Limb (tissue), 2 donors: ENCODE results near the gene PSMG3.
"Not testable (repeated sequence)": the region's sequence is repeated elsewhere in the genome, so short reads cannot be mapped to it uniquely, and the experiment has no call there.

ENCODE experiments used
- DNase-seq, 2 donors: peaks; one replicate each; pipeline ENCODE4 v3.0.0-alpha.2; 2016; ENCODE audit errors: extremely low spot score in 2 of 2

PSMG3 gene

GRCh38 chr7:1535701-1536454, 34.0 kb downstream of the PSMG3 start:
- DNase-seq, result peak in 1 of 2 donors; percentile 44

DNA sequence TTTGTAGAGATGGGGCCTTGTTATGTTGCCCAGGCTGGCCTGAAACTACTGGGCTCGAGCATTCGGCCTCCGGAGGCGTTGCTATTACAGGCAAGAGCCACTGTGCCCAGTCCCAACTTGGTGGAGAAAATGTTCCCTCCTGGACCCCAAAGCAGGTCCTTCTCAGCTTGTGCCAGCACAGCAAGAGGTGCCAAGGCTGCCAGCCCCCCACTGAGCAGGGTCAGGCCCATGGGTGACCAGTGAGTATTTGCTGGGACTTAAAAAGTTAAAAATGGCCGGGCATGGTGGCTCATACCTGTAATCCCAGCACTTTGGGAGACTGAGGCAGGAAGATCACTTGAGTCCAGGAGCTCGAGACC, 34.8 kb downstream of the PSMG3 start:
- DNase-seq, result no peak

GRCh38 chr7:1534330-1535099, 35.3 kb downstream of the PSMG3 start:
- DNase-seq, result peak in 1 of 2 donors; percentile 33

GRCh38 chr7:1533547-1534329, 36.1 kb downstream of the PSMG3 start:
- DNase-seq, result peak in 1 of 2 donors; percentile 39

DNA sequence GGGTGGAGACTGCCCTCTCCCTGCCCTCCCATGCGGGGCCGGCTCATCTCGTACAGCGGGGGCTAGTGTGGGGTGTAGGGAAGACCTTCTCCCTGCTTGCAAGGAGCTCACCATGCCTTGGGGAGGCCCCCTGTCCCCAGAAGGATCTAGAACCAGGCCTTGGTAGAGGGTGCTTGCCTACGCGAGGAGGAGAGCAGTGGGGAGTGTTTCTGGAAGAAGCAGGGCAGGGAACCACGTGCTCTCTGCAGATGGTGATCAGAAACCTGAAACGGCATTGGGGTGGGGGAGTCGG, 36.6 kb downstream of the PSMG3 start:
- DNase-seq, result no peak

DNA sequence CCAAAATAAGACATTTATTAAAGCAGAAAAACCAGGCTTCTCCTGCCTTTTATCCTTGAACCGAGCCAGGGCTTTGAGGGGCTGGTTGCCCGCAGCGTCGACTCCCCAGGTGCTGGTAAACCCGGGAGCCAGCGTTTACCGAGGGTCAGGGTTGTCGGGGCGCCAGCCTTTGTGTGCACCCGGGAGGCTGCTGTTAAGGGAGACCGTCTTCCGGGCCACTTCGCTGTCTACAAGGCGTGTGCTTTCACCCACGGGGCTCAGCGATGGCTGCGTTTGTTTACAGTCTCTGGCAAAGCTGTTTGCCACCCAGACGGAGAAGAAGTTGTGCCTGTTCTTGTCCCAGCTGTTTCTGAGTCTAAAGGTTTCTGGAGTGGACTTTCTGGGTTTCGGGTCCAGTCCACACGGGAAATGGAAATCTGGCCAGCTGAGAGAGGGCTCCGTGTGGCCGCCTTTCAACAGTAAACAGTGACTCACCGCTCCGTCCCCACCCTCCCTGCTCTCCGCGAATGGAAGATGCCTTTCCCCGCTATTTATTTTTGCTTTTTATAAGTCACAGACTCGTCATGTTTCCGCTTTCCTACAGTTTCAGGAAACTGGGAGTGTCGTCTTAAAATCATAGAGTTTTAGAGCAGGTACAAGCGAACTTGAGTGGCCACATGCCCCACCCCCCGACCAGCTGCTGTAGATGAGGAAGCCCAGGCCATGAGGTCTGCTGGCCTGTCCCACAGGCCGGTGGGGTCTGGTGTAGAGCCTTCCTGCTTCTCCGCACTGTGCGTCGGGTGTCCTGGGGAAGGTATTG, 37.2 kb downstream of the PSMG3 start:
- DNase-seq, result peak in 1 of 2 donors; percentile 60

- DNase-seq, result no peak
Measured at GRCh38 chr7:1531979-1532455, 37.8 kb downstream of the PSMG3 start.

DNA sequence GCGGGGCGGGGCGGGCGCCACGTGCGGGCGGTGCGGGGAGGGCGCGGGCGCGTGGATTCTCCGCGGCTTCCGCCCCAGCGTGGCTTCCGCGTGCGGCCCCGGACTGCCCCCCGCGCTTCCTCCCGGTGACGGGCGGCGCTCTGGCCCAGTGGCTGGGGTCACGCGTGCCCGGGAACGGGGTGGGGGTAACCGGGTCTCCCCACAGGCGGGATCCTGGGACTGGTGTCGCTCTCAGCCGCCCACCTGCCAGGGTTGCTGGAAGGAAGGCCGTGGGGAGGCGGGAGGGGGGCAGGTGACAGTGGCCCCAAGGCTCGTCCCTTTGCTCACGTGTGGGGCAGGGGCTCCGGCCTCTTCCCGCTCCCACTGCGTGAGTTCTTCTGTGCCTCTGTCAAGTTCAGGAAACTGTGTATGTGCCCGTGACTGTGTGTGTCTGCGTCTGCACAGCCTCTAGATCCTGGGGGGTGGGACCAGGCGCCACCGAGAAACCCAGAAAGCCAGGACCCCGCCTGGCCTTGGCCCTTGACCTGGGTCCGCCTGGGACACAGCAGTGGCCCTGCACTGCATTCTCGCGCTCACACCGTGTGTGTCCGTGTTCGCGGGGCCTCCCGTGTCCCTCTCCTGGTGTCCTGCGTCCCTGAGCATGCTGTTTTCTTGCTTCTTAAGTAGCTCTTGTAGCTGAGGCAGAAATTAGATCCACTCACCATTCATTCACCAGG, 38.4 kb downstream of the PSMG3 start:
- peak in 1 of 2 donors; percentile 61 for DNase-seq

DNA sequence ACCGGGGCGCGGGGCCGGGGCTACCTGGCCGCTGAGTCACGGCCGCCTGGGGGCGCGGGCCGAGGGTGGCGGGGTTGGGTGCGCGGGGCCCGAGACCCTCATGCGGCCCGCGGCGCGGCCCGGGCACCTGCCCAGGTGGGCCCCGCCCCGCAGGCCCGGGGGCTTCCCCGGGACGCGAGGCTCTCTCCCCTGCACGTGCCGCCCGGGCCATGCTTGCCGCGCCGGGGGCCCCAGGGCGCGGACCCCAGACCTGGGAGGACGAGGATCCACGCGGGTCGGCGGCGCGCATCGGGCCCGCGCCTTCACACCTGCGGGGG, 38.9 kb downstream of the PSMG3 start:
- peak in 1 of 2 donors; percentile 52 for DNase-seq

DNA sequence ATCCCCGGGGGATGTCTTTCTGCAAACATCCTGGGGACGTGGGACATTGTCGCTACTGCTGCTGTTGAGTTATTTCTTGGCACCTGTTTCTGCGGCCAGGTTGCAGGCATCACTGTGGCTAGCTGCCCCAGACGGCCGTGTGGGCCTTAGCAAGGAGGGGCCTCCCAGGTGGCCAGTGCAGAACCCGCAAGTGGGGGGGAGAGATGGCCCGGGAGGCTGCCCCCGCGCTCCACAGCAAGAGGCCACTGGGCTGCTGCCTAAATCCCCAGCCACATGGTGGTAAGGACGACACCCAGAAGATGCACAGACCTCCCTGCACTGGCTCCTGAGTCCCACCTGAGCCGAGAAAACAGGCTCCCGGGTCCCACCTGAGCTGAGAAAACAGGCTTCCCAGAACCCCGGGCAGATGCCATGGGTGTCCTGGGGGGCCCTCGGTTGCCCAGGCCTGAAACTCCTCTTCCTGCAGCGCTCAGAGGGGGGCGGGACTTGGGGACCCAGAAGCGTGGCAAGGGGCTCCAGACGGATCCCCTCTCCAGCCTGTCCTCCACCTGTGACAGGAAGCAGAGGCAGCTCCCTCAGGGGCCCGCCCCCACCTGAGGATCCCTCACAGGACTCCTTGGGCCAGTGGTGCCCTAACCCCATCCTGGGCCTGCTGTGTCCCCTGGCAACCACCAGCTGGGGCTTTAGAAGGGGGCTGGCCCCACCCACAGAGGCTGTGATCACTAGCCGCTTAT, 40.3 kb downstream of the PSMG3 start:
- DNase-seq, result peak in 1 of 2 donors; percentile 29

DNA sequence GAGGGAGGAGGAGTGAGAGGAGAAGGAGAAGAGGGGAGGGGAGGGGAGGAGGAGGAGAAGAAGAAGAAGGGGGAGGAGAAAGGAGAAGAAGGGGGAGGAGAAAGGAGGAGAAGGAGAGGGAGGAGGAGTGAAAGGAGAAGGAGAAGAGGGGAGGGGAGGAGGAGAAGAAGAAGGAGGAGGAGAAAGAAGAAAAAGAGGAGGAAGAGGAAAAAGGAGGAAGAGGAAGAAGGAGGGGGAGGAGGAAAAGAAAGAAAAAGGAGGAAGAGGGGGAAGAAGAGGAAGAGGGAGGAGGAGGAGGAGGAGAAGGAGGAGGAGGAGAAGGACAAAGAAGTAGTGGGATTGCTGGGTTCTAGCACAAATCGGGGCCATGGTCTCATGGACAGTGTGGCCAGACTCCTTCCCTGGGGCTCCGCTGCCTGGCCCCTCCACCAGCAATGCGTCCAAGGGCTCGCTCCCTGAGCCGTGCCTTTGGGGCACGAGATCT, 43.5 kb downstream of the PSMG3 start:
- DNase-seq, result no peak

DNA sequence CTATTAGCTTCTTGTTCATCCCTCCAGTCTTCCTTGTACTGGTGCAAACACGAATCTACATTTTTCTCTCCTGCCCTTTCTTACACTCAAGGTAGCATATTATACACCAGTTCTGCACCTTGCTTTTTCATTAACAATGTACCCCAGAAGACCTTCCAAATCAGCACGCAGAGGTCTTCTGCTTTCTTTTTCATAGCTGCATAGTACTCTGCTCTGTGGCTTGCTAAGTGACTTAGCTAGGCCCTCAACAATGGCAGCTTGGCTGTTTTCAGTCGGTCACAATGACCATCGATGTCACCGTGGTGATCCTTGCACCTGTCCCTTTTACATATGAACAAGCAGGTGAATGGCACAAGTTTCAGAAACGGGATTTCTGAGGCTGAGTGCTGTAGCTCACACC, 44.4 kb downstream of the PSMG3 start:
- DNase-seq, result no peak

DNA sequence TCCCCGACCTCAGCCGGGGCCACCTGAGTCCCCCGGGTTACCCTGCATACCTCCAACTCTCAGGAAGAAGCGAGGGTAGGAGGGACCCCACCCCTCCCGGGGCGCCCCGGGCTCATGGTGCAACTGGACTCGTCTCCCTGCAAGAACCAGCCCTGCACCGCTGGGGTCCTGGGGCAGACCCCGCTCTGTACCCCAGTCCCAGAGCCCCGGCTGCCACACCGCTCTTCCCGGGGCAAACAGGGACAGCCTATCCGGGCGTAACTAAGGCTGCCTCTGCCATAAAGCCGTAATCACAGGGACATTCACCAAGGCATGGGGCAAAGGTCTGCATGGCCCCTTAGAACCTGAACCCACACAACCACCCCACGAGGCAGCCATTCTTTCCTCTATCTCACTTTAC, 46.0 kb downstream of the PSMG3 start:
- DNase-seq, result no peak

- no peak for DNase-seq
Measured at GRCh38 chr7:1523208-1523607, 46.6 kb downstream of the PSMG3 start.

- DNase-seq, result no peak
Measured at GRCh38 chr7:1521456-1521855, 48.4 kb downstream of the PSMG3 start.

GRCh38 chr7:1520539-1521234, 49.1 kb downstream of the PSMG3 start:
- no peak for DNase-seq

DNA sequence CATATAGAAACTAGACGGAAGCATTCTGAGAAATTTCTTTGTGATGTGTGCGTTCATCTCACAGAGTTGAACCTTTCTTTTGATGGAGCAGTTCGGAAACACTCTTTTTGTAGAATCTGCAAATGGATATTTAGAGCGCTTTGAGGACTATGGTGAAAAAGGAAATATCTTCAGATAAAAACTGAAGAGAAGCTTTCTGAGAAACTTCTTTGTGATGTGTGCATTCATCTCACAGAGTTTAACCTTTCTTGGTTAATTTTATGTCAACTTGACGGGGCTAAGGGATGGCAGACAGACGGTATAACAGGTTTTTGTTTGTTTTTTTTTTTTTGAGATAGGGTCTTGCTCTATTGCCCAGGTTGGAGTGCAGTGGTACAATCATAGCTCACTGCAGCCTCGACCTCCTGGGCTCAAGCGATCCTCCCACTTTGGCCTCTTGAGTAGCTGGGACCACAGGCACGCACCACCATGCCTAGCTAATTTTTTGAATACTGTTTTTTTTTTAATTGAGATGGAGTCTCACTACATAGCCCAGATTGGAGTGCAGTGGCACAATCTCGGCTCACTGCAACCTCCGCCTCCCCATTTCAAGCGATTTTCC, 50.4 kb downstream of the PSMG3 start:
- DNase-seq, result not testable (repeated sequence)
